ENCODE data around the gene ERMP1. TPM values are rescaled to one million over a fixed set of nuclear protein-coding genes. Genes with fewer than 3 reads are reported as not detected.

Gene ERMP1
- total and polyA plus RNA-seq, 4 experiments from 2014 or later, result 11.6 to 24.5 (median 17.6) TPM

GRCh38 chr9:5793812-5794211, 39.1 kb downstream of the ERMP1 start:
- peak in 1 of 5 donors; percentile 10 for DNase-seq
- H3K36me3 ChIP-seq (ENCODE audit: insufficient read depth, low read length), result peaks cover 6% of the 10 kb centered on the region
- H3K9me3 Mint-ChIP-seq, result no peaks in the 10 kb centered on the region
- H3K27me3 Mint-ChIP-seq, result no peaks in the 10 kb centered on the region
- intact Hi-C loops (cut with micrococcal nuclease), result no loop called here
- H3K27ac ChIP-seq (ENCODE audit: low read depth, low read length), result no peak overlapping the region
- H3K9me3 ChIP-seq (ENCODE audit: control insufficient read depth in 1 of 2, low read length in 2 of 2), result no peaks in the 10 kb centered on the region
- H3K36me3 Mint-ChIP-seq, result peaks cover 51 to 55% of the 10 kb centered on the region in 2 donors
- H3K4me1 Mint-ChIP-seq, result peaks cover 29 to 48% (median 37%) of the 10 kb centered on the region in 4 donors
- no peak overlapping the region for H3K4me3 ChIP-seq (ENCODE audit: low read length in 2 of 2)
- ChIA-PET CTCF (ENCODE audit: partially characterized antibody) (interaction anchor here (0.7 to 1.8 kb wide), 4 partner anchors 37 to 92 kb away, joined by 3 to 6 read pairs (median 4); partner anchors contain the start of gene ERMP1), POLR2A (ENCODE audit: partially characterized antibody) (interaction anchor here (1.0 kb wide), 1 partner anchor 8 kb away, joined by 3 read pairs; no protein-coding TSS in a partner anchor)
- H3K27ac Mint-ChIP-seq, result peak overlapping the region in 4 of 7 donors; percentile 10 to 59 (median 36)
- peak overlapping the region in 5 of 8 donors; percentile 7 to 61 (median 36) for H3K4me3 Mint-ChIP-seq
- no peaks in the 10 kb centered on the region for H3K27me3 ChIP-seq (ENCODE audit: insufficient read depth, low read length)
- H3K4me1 ChIP-seq (ENCODE audit: insufficient read depth, low read length), result peaks cover 17% of the 10 kb centered on the region

- peaks cover 59 to 66% of the 10 kb centered on the region in 2 donors for H3K36me3 Mint-ChIP-seq
- H3K4me1 Mint-ChIP-seq, result peaks cover 31 to 48% (median 39%) of the 10 kb centered on the region in 4 donors
- no peak overlapping the region for H3K4me3 Mint-ChIP-seq
- no peaks in the 10 kb centered on the region for H3K9me3 Mint-ChIP-seq
- H3K36me3 ChIP-seq (ENCODE audit: insufficient read depth, low read length), result peaks cover 5% of the 10 kb centered on the region
- H3K27ac Mint-ChIP-seq, result peak overlapping the region in 1 of 7 donors; percentile 55
- H3K27me3 Mint-ChIP-seq, result no peaks in the 10 kb centered on the region
- intact Hi-C loops (cut with micrococcal nuclease), result no loop called here
- no peak for DNase-seq
- H3K4me1 ChIP-seq (ENCODE audit: insufficient read depth, low read length), result peaks cover 17% of the 10 kb centered on the region
- CTCF ChIA-PET (ENCODE audit: partially characterized antibody), result no interaction called here
- POLR2A ChIA-PET (ENCODE audit: partially characterized antibody), result no interaction called here
- H3K27me3 ChIP-seq (ENCODE audit: insufficient read depth, low read length), result no peaks in the 10 kb centered on the region
- no peak overlapping the region for H3K27ac ChIP-seq (ENCODE audit: low read depth, low read length)
- no peaks in the 10 kb centered on the region for H3K9me3 ChIP-seq (ENCODE audit: control insufficient read depth in 1 of 2, low read length in 2 of 2)
- no peak overlapping the region for H3K4me3 ChIP-seq (ENCODE audit: low read length in 2 of 2)
Observed at GRCh38 chr9:5791870-5792269, 41.0 kb downstream of the ERMP1 start.

- ChIA-PET CTCF (ENCODE audit: partially characterized antibody) (no interaction called here), POLR2A (ENCODE audit: partially characterized antibody) (no interaction called here)
- H3K4me3 Mint-ChIP-seq, result peak overlapping the region in 1 of 8 donors; percentile 2
- Histone ChIP-seq H3K9me3 (ENCODE audit: control insufficient read depth in 1 of 2, low read length in 2 of 2) (no peaks in the 10 kb centered on the region), H3K36me3 (ENCODE audit: insufficient read depth, low read length) (peaks cover 9% of the 10 kb centered on the region), H3K27ac (ENCODE audit: low read depth, low read length) (no peak overlapping the region), H3K4me1 (ENCODE audit: insufficient read depth, low read length) (peaks cover 17% of the 10 kb centered on the region), H3K27me3 (ENCODE audit: insufficient read depth, low read length) (no peaks in the 10 kb centered on the region), H3K4me3 (ENCODE audit: low read length in 2 of 2) (no peak overlapping the region)
- H3K9me3 Mint-ChIP-seq, result no peaks in the 10 kb centered on the region
- no peak for DNase-seq
- H3K4me1 Mint-ChIP-seq, result peaks cover 29 to 48% (median 39%) of the 10 kb centered on the region in 4 donors
- peaks cover 59 to 68% of the 10 kb centered on the region in 2 donors for H3K36me3 Mint-ChIP-seq
- intact Hi-C loops (cut with micrococcal nuclease), result no loop called here
- H3K27me3 Mint-ChIP-seq, result no peaks in the 10 kb centered on the region
- peak overlapping the region in 3 of 7 donors; percentile 9 to 28 (median 23) for H3K27ac Mint-ChIP-seq
Observed at GRCh38 chr9:5790923-5791322, 42.0 kb downstream of the ERMP1 start.

GRCh38 chr9:5789489-5789888, 43.4 kb downstream of the ERMP1 start:
- intact Hi-C loops (cut with micrococcal nuclease), result no loop called here
- no peak overlapping the region for H3K4me3 Mint-ChIP-seq
- Histone ChIP-seq H3K4me1 (ENCODE audit: insufficient read depth, low read length) (peaks cover 15% of the 10 kb centered on the region), H3K27ac (ENCODE audit: low read depth, low read length) (no peak overlapping the region), H3K36me3 (ENCODE audit: insufficient read depth, low read length) (peaks cover 13% of the 10 kb centered on the region), H3K9me3 (ENCODE audit: control insufficient read depth in 1 of 2, low read length in 2 of 2) (no peaks in the 10 kb centered on the region), H3K27me3 (ENCODE audit: insufficient read depth, low read length) (no peaks in the 10 kb centered on the region), H3K4me3 (ENCODE audit: low read length in 2 of 2) (no peak overlapping the region)
- ChIA-PET POLR2A (ENCODE audit: partially characterized antibody) (no interaction called here), CTCF (ENCODE audit: partially characterized antibody) (interaction anchor here (0.6 to 2.1 kb wide), 2 partner anchors 15 to 177 kb away, joined by 4 to 6 read pairs; no protein-coding TSS in a partner anchor)
- peaks cover 63 to 76% of the 10 kb centered on the region in 2 donors for H3K36me3 Mint-ChIP-seq
- H3K27me3 Mint-ChIP-seq, result no peaks in the 10 kb centered on the region
- no peak overlapping the region for H3K27ac Mint-ChIP-seq
- DNase-seq, result no peak
- peaks cover 0 to 2% (median 0%) of the 10 kb centered on the region in 8 donors for H3K9me3 Mint-ChIP-seq
- H3K4me1 Mint-ChIP-seq, result peaks cover 24 to 39% (median 32%) of the 10 kb centered on the region in 4 donors

GRCh38 chr9:5787759-5788302, 45.1 kb downstream of the ERMP1 start:
- Histone ChIP-seq H3K4me1 (ENCODE audit: insufficient read depth, low read length) (no peaks in the 10 kb centered on the region), H3K27me3 (ENCODE audit: insufficient read depth, low read length) (no peaks in the 10 kb centered on the region), H3K27ac (ENCODE audit: low read depth, low read length) (no peak overlapping the region), H3K36me3 (ENCODE audit: insufficient read depth, low read length) (peaks cover 13% of the 10 kb centered on the region), H3K4me3 (ENCODE audit: low read length in 2 of 2) (no peak overlapping the region), H3K9me3 (ENCODE audit: control insufficient read depth in 1 of 2, low read length in 2 of 2) (no peaks in the 10 kb centered on the region)
- Mint-ChIP-seq H3K4me1 (peaks cover 15 to 23% (median 18%) of the 10 kb centered on the region in 4 donors), H3K27me3 (no peaks in the 10 kb centered on the region), H3K9me3 (peaks cover 0 to 10% (median 7%) of the 10 kb centered on the region in 8 donors), H3K4me3 (no peak overlapping the region), H3K27ac (peak overlapping the region in 4 of 7 donors; percentile 6 to 69 (median 36)), H3K36me3 (peaks cover 79 to 86% of the 10 kb centered on the region in 2 donors)
- CTCF ChIA-PET (ENCODE audit: partially characterized antibody), result interaction anchor here (2.1 kb wide), 1 partner anchor 14 kb away, joined by 6 read pairs; no protein-coding TSS in a partner anchor
- no peak for DNase-seq
- intact Hi-C loops (cut with micrococcal nuclease), result no loop called here
- POLR2A ChIA-PET (ENCODE audit: partially characterized antibody), result no interaction called here

GRCh38 chr9:5787220-5787619, 45.7 kb downstream of the ERMP1 start:
- H3K27ac ChIP-seq (ENCODE audit: low read depth, low read length), result no peak overlapping the region
- no peaks in the 10 kb centered on the region for H3K9me3 ChIP-seq (ENCODE audit: control insufficient read depth in 1 of 2, low read length in 2 of 2)
- H3K27me3 ChIP-seq (ENCODE audit: insufficient read depth, low read length), result no peaks in the 10 kb centered on the region
- CTCF ChIA-PET (ENCODE audit: partially characterized antibody), result interaction anchor here (2.0 kb wide), 1 partner anchor 45 kb away, joined by 7 read pairs; the partner anchor contains the start of gene ERMP1
- peaks cover 13% of the 10 kb centered on the region for H3K36me3 ChIP-seq (ENCODE audit: insufficient read depth, low read length)
- H3K4me3 Mint-ChIP-seq, result no peak overlapping the region
- H3K36me3 Mint-ChIP-seq, result peaks cover 84 to 89% of the 10 kb centered on the region in 2 donors
- peaks cover 11 to 23% (median 17%) of the 10 kb centered on the region in 4 donors for H3K4me1 Mint-ChIP-seq
- intact Hi-C loops (cut with micrococcal nuclease), result no loop called here
- no peaks in the 10 kb centered on the region for H3K4me1 ChIP-seq (ENCODE audit: insufficient read depth, low read length)
- POLR2A ChIA-PET (ENCODE audit: partially characterized antibody), result no interaction called here
- H3K27ac Mint-ChIP-seq, result peak overlapping the region in 1 of 7 donors; percentile 36
- no peak for DNase-seq
- H3K4me3 ChIP-seq (ENCODE audit: low read length in 2 of 2), result no peak overlapping the region
- H3K27me3 Mint-ChIP-seq, result no peaks in the 10 kb centered on the region
- H3K9me3 Mint-ChIP-seq, result peaks cover 0 to 13% (median 9%) of the 10 kb centered on the region in 8 donors

GRCh38 chr9:5786370-5787127, 46.4 kb downstream of the ERMP1 start:
- Histone ChIP-seq H3K27me3 (ENCODE audit: insufficient read depth, low read length) (no peaks in the 10 kb centered on the region), H3K27ac (ENCODE audit: low read depth, low read length) (no peak overlapping the region), H3K4me1 (ENCODE audit: insufficient read depth, low read length) (no peaks in the 10 kb centered on the region), H3K36me3 (ENCODE audit: insufficient read depth, low read length) (peaks cover 13% of the 10 kb centered on the region), H3K4me3 (ENCODE audit: low read length in 2 of 2) (no peak overlapping the region), H3K9me3 (ENCODE audit: control insufficient read depth in 1 of 2, low read length in 2 of 2) (no peaks in the 10 kb centered on the region)
- Mint-ChIP-seq H3K27me3 (no peaks in the 10 kb centered on the region), H3K4me3 (no peak overlapping the region), H3K27ac (peak overlapping the region in 1 of 7 donors; percentile 50), H3K9me3 (peaks cover 0 to 16% (median 10%) of the 10 kb centered on the region in 8 donors), H3K36me3 (peaks cover 84 to 89% of the 10 kb centered on the region in 2 donors), H3K4me1 (peaks cover 5 to 20% (median 12%) of the 10 kb centered on the region in 4 donors)
- CTCF ChIA-PET (ENCODE audit: partially characterized antibody), result interaction anchor here (1.1 to 2.0 kb wide), 2 partner anchors 11 to 46 kb away, joined by 3 to 7 read pairs; partner anchors contain the start of gene ERMP1
- POLR2A ChIA-PET (ENCODE audit: partially characterized antibody), result no interaction called here
- intact Hi-C loops (cut with micrococcal nuclease), result no loop called here
- DNase-seq, result no peak

Data from CD4-positive, alpha-beta memory T cell (primary cell).